ENCODE data around the gene CACNA1C. TPM values are rescaled to one million over a fixed set of nuclear protein-coding genes. Genes with fewer than 3 reads are reported as not detected.

CACNA1C gene
- total RNA-seq, 2 experiments from 2014 or later: 0.05 to 0.08 TPM

GRCh38 chr12:2242816-2243215, 190.0 kb downstream of the CACNA1C start:
- Histone ChIP-seq H3K36me3 (ENCODE audit: insufficient read depth, low read length) (no peaks in the 10 kb centered on the region), H3K4me1 (ENCODE audit: insufficient read depth, low read length) (no peaks in the 10 kb centered on the region), H3K4me3 (ENCODE audit: low read length) (no peak overlapping the region), H3K27me3 (ENCODE audit: control insufficient read depth in 1 of 2, insufficient read depth in 2 of 2, low read length in 2 of 2) (peaks cover 5 to 6% of the 10 kb centered on the region in 2 experiments), H3K9me3 (ENCODE audit: control insufficient read depth in 1 of 2, insufficient read depth in 1 of 2, low read length in 2 of 2) (no peaks in the 10 kb centered on the region), H3K27ac (ENCODE audit: low read depth in 1 of 2, low read length in 2 of 2) (no peak overlapping the region)
- POLR2A ChIA-PET: no interaction called here
- Mint-ChIP-seq H3K4me3 (no peak overlapping the region), H3K4me1 (ENCODE audit: low read depth) (no peaks in the 10 kb centered on the region), H3K27me3 (peaks cover 10% of the 10 kb centered on the region), H3K36me3 (ENCODE audit: low read depth) (no peaks in the 10 kb centered on the region), H3K27ac (no peak overlapping the region), H3K9me3 (no peaks in the 10 kb centered on the region)
- DNase-seq (no peak), ATAC-seq (ENCODE audit: poor library complexity) (no peak)
- intact Hi-C loops (cut with DNase I, micrococcal nuclease): no loop called here
- TF ChIP-seq CTCF (IDR thresholded peaks at IDR 0.05): no peak
- CTCF ChIA-PET: no interaction called here

- no peak for ATAC-seq (ENCODE audit: poor library complexity)
- no peaks in the 10 kb centered on the region for H3K4me1 ChIP-seq (ENCODE audit: insufficient read depth, low read length)
- TF ChIP-seq CTCF (IDR thresholded peaks at IDR 0.05): no peak
- ChIA-PET CTCF (no interaction called here), POLR2A (no interaction called here)
- H3K27ac ChIP-seq (ENCODE audit: low read depth in 1 of 2, low read length in 2 of 2): no peak overlapping the region
- Mint-ChIP-seq H3K4me1 (ENCODE audit: low read depth) (no peaks in the 10 kb centered on the region), H3K36me3 (ENCODE audit: low read depth) (no peaks in the 10 kb centered on the region), H3K4me3 (no peak overlapping the region), H3K9me3 (no peaks in the 10 kb centered on the region), H3K27me3 (peaks cover 10% of the 10 kb centered on the region), H3K27ac (no peak overlapping the region)
- H3K4me3 ChIP-seq (ENCODE audit: low read length): no peak overlapping the region
- H3K36me3 ChIP-seq (ENCODE audit: insufficient read depth, low read length): no peaks in the 10 kb centered on the region
- DNase-seq: no peak
- H3K9me3 ChIP-seq (ENCODE audit: control insufficient read depth in 1 of 2, insufficient read depth in 1 of 2, low read length in 2 of 2): no peaks in the 10 kb centered on the region
- peaks cover 5 to 6% of the 10 kb centered on the region in 2 experiments for H3K27me3 ChIP-seq (ENCODE audit: control insufficient read depth in 1 of 2, insufficient read depth in 2 of 2, low read length in 2 of 2)
- intact Hi-C loops (cut with DNase I, micrococcal nuclease): no loop called here
These were observed 190.5 kb downstream of the CACNA1C start for GRCh38 chr12:2243275-2243674.

GRCh38 chr12:2244013-2244861, 191.4 kb downstream of the CACNA1C start:
- no peak for DNase-seq
- ChIA-PET CTCF (no interaction called here), POLR2A (no interaction called here)
- Histone ChIP-seq H3K36me3 (ENCODE audit: insufficient read depth, low read length) (no peaks in the 10 kb centered on the region), H3K4me1 (ENCODE audit: insufficient read depth, low read length) (no peaks in the 10 kb centered on the region), H3K4me3 (ENCODE audit: low read length) (no peak overlapping the region), H3K27me3 (ENCODE audit: control insufficient read depth in 1 of 2, insufficient read depth in 2 of 2, low read length in 2 of 2) (peaks cover 4% of the 10 kb centered on the region in 2 experiments), H3K27ac (ENCODE audit: low read depth in 1 of 2, low read length in 2 of 2) (no peak overlapping the region), H3K9me3 (ENCODE audit: control insufficient read depth in 1 of 2, insufficient read depth in 1 of 2, low read length in 2 of 2) (no peaks in the 10 kb centered on the region)
- no peak for TF ChIP-seq CTCF (IDR thresholded peaks at IDR 0.05)
- H3K27me3 Mint-ChIP-seq: peaks cover 10% of the 10 kb centered on the region
- H3K4me3 Mint-ChIP-seq: no peak overlapping the region
- no peaks in the 10 kb centered on the region for H3K9me3 Mint-ChIP-seq
- intact Hi-C loops (cut with DNase I, micrococcal nuclease): no loop called here
- H3K4me1 Mint-ChIP-seq (ENCODE audit: low read depth): no peaks in the 10 kb centered on the region
- H3K27ac Mint-ChIP-seq: no peak overlapping the region
- no peaks in the 10 kb centered on the region for H3K36me3 Mint-ChIP-seq (ENCODE audit: low read depth)
- no peak for ATAC-seq (ENCODE audit: poor library complexity)

All from CD4-positive, alpha-beta T cell (primary cell).